MG63 (cell line): ENCODE results near the gene PUS10. TPM values are rescaled to one million over a fixed set of nuclear protein-coding genes. Genes with fewer than 3 reads are reported as not detected.
"Not testable (repeated sequence)": the region's sequence is repeated elsewhere in the genome, so short reads cannot be mapped to it uniquely, and the experiment has no call there.

Source experiments
- DNase-seq: peaks from one replicate; pipeline ENCODE4 v3.0.0-alpha.2; 2020
- H3K27me3 ChIP-seq: fragments of 250-450 bp; sonication (Bioruptor Pico); 2 replicates; pipeline ENCODE4 v1.5.1; 2020; ENCODE audit warnings: mild to moderate bottlenecking, moderate library complexity
- H3K36me3 ChIP-seq: fragments of 250-450 bp; sonication (Bioruptor Pico); 2 replicates; pipeline ENCODE4 v1.5.1; 2020; ENCODE audit warnings: mild to moderate bottlenecking, moderate library complexity
- H3K4me3 ChIP-seq: fragments of 250-450 bp; sonication (Bioruptor Pico); 2 replicates; pipeline ENCODE4 v1.5.1; 2020; ENCODE audit warnings: mild to moderate bottlenecking, moderate library complexity
- H3K9me3 ChIP-seq: fragments of 250-450 bp; sonication (Bioruptor Pico); 2 replicates; pipeline ENCODE4 v1.5.1; 2020; ENCODE audit warnings: mild to moderate bottlenecking, moderate library complexity
- total RNA-seq: library from RNA; depleted of rRNA; stranded (reverse); fragments of >200 nt; shearing (Covaris generic); gene quantifications from 2 replicates; pipeline ENCODE4 v1.2.3, GENCODE V29; 2014; ENCODE audit warnings: low replicate concordance; rRNA removed

Gene PUS10
- 2.4 and 9.4 TPM in 2 replicates for total RNA-seq

GRCh38 chr2:61017556-61018317 lies at the start of gene PUS10, which contains the start of gene PEX13:
TSS of gene PUS10 (minus strand) at chr2:61018255. CDS start at chr2:61011890, 6,365 bp downstream.
TSS of gene PEX13 (plus strand) at chr2:61017720. CDS start at chr2:61017760, 40 bp downstream.
- peak within 1 kb of the TSS; percentile 78 for H3K4me3 ChIP-seq
- peaks cover 21% of the 10 kb centered on the region for H3K36me3 ChIP-seq
- H3K9me3 ChIP-seq: peaks cover 5% of the 10 kb centered on the region
- H3K27me3 ChIP-seq: no peaks in the 10 kb centered on the region
- peak; percentile 78 for DNase-seq

- peaks cover 4% of the 10 kb centered on the region; the same call in 1 of the 2 replicates for H3K36me3 ChIP-seq
- peak; percentile 88 for DNase-seq
- no peaks in the 10 kb centered on the region for H3K27me3 ChIP-seq
- H3K4me3 ChIP-seq: peak within 1 kb of the TSS; percentile 73
- no peaks in the 10 kb centered on the region for H3K9me3 ChIP-seq
Measured at GRCh38 chr2:61065714-61066709, 48.0 kb upstream of the PUS10 start, which contains the start of gene SANBR. TSS of gene SANBR (plus strand) at chr2:61065871. CDS start at chr2:61070351, 4,480 bp downstream.

- Histone ChIP-seq H3K4me3 (no peak overlapping the region), H3K27me3 (no peaks in the 10 kb centered on the region), H3K9me3 (no peaks in the 10 kb centered on the region), H3K36me3 (peaks cover 4% of the 10 kb centered on the region; the same call in 1 of the 2 replicates)
- no peak for DNase-seq
Measured at GRCh38 chr2:61059382-61059781, 41.3 kb upstream of the PUS10 start.

GRCh38 chr2:61057562-61057961 lies 39.5 kb upstream of the PUS10 start:
- Histone ChIP-seq H3K9me3 (no peaks in the 10 kb centered on the region), H3K27me3 (no peaks in the 10 kb centered on the region), H3K4me3 (no peak overlapping the region), H3K36me3 (peaks cover 7% of the 10 kb centered on the region)
- DNase-seq: no peak

- Histone ChIP-seq H3K9me3 (no peaks in the 10 kb centered on the region), H3K36me3 (peaks cover 18% of the 10 kb centered on the region), H3K4me3 (no peak overlapping the region), H3K27me3 (no peaks in the 10 kb centered on the region)
- DNase-seq: no peak
Measured at GRCh38 chr2:61055557-61055956, 37.5 kb upstream of the PUS10 start.

- no peaks in the 10 kb centered on the region for H3K9me3 ChIP-seq
- no peaks in the 10 kb centered on the region for H3K27me3 ChIP-seq
- no peak for DNase-seq
- H3K4me3 ChIP-seq: no peak overlapping the region
- H3K36me3 ChIP-seq: peaks cover 31% of the 10 kb centered on the region
Measured at GRCh38 chr2:61045999-61046398, 27.9 kb upstream of the PUS10 start.

GRCh38 chr2:61045226-61045625 lies 27.2 kb upstream of the PUS10 start:
- no peaks in the 10 kb centered on the region for H3K9me3 ChIP-seq
- DNase-seq: no peak

GRCh38 chr2:61044636-61045035 lies 26.6 kb upstream of the PUS10 start:
- peaks cover 24% of the 10 kb centered on the region for H3K36me3 ChIP-seq
- no peaks in the 10 kb centered on the region for H3K27me3 ChIP-seq
- no peak for DNase-seq
- no peaks in the 10 kb centered on the region for H3K9me3 ChIP-seq
- no peak overlapping the region for H3K4me3 ChIP-seq

More at GRCh38 chr2:61045226-61045625, 27.2 kb upstream of the PUS10 start:
- H3K36me3 ChIP-seq: peaks cover 25% of the 10 kb centered on the region
- no peaks in the 10 kb centered on the region for H3K27me3 ChIP-seq
- no peak overlapping the region for H3K4me3 ChIP-seq

- H3K27me3 ChIP-seq: no peaks in the 10 kb centered on the region
- peaks cover 12% of the 10 kb centered on the region for H3K36me3 ChIP-seq
- no peak for DNase-seq
- no peaks in the 10 kb centered on the region for H3K9me3 ChIP-seq
- H3K4me3 ChIP-seq: no peak overlapping the region
Measured at GRCh38 chr2:61042807-61043206, 24.8 kb upstream of the PUS10 start.

GRCh38 chr2:61036643-61037042 lies 18.6 kb upstream of the PUS10 start:
- not testable (repeated sequence) for DNase-seq, H3K27me3 ChIP-seq, H3K4me3 ChIP-seq, H3K9me3 ChIP-seq
- peaks cover 37% of the 10 kb centered on the region for H3K36me3 ChIP-seq

- not testable (repeated sequence) for H3K9me3 ChIP-seq, H3K27me3 ChIP-seq, DNase-seq, H3K4me3 ChIP-seq
- H3K36me3 ChIP-seq: peaks cover 46% of the 10 kb centered on the region
Measured at GRCh38 chr2:61034592-61034991, 16.5 kb upstream of the PUS10 start.

GRCh38 chr2:61029533-61029932 lies 11.5 kb upstream of the PUS10 start:
- no peak overlapping the region for H3K4me3 ChIP-seq
- H3K27me3 ChIP-seq: no peaks in the 10 kb centered on the region
- no peak for DNase-seq
- no peaks in the 10 kb centered on the region for H3K9me3 ChIP-seq
- peaks cover 48% of the 10 kb centered on the region for H3K36me3 ChIP-seq

GRCh38 chr2:61023670-61024069 lies 5.6 kb upstream of the PUS10 start:
- H3K9me3 ChIP-seq: peaks cover 5% of the 10 kb centered on the region
- no peak overlapping the region for H3K4me3 ChIP-seq
- DNase-seq: no peak
- no peaks in the 10 kb centered on the region for H3K27me3 ChIP-seq
- H3K36me3 ChIP-seq: peaks cover 45% of the 10 kb centered on the region

GRCh38 chr2:61021228-61021660 lies 3.2 kb upstream of the PUS10 start:
- Histone ChIP-seq H3K4me3 (no peak overlapping the region), H3K36me3 (peaks cover 33% of the 10 kb centered on the region), H3K27me3 (no peaks in the 10 kb centered on the region), H3K9me3 (peaks cover 5% of the 10 kb centered on the region)
- DNase-seq: no peak

- Histone ChIP-seq H3K9me3 (peaks cover 5% of the 10 kb centered on the region), H3K27me3 (no peaks in the 10 kb centered on the region), H3K36me3 (peaks cover 27% of the 10 kb centered on the region), H3K4me3 (peak overlapping the region; percentile 78)
- no peak for DNase-seq
Measured at GRCh38 chr2:61018798-61019197, 743 bp upstream of the PUS10 start.

GRCh38 chr2:61018318-61018755 lies 282 bp upstream of the PUS10 start:
- H3K36me3 ChIP-seq: peaks cover 24% of the 10 kb centered on the region
- no peak for DNase-seq
- H3K27me3 ChIP-seq: no peaks in the 10 kb centered on the region
- H3K4me3 ChIP-seq: peak overlapping the region; percentile 78
- H3K9me3 ChIP-seq: peaks cover 5% of the 10 kb centered on the region
